HFF-Myc (cell line): ENCODE measurements around the gene SDK2.
"Not testable (repeated sequence)": the region's sequence is repeated elsewhere in the genome, so short reads cannot be mapped to it uniquely, and the experiment has no call there.

Experiments used
- DNase-seq: peaks from one replicate; pipeline ENCODE4 v3.0.0-alpha.2; 2011; ENCODE audit warnings: low read depth; ENCODE audit errors: extremely low read depth
- H3K4me3 ChIP-seq: replicated peaks from 2 replicates; pipeline ENCODE4 v1.5.1; 2011; ENCODE audit warnings: low read depth, mild to moderate bottlenecking, control low read depth, low read length
- CTCF ChIP-seq: IDR thresholded peaks from 2 replicates; pipeline ENCODE4 v1.5.1; 2012; ENCODE audit warnings: mild to moderate bottlenecking, low read depth, low read length, control low read depth; ENCODE audit errors: missing control alignments

Gene SDK2

GRCh38 chr17:73465130-73465952, 178.9 kb downstream of the SDK2 start:
- no peak for DNase-seq
- H3K4me3 ChIP-seq, result no peak overlapping the region
- TF ChIP-seq CTCF, result no peak

GRCh38 chr17:73464447-73464846, 179.8 kb downstream of the SDK2 start:
- no peak for TF ChIP-seq CTCF
- H3K4me3 ChIP-seq, result no peak overlapping the region
- DNase-seq, result no peak

GRCh38 chr17:73463821-73464220, 180.4 kb downstream of the SDK2 start:
- H3K4me3 ChIP-seq, result no peak overlapping the region
- TF ChIP-seq CTCF, result no peak
- no peak for DNase-seq

GRCh38 chr17:73462823-73463222, 181.4 kb downstream of the SDK2 start:
- no peak for DNase-seq
- H3K4me3 ChIP-seq, result no peak overlapping the region
- no peak for TF ChIP-seq CTCF

GRCh38 chr17:73459980-73460379, 184.3 kb downstream of the SDK2 start:
- no peak for DNase-seq
- no peak overlapping the region for H3K4me3 ChIP-seq
- TF ChIP-seq CTCF, result no peak

- no peak for DNase-seq
- no peak for TF ChIP-seq CTCF
- H3K4me3 ChIP-seq, result no peak overlapping the region
Measured at GRCh38 chr17:73455767-73456166, 188.5 kb downstream of the SDK2 start.

GRCh38 chr17:73455050-73455687, 189.1 kb downstream of the SDK2 start:
- no peak for DNase-seq
- no peak for TF ChIP-seq CTCF

GRCh38 chr17:73453494-73453893, 190.8 kb downstream of the SDK2 start:
- H3K4me3 ChIP-seq, result not testable (repeated sequence)

More at GRCh38 chr17:73455050-73455687, 189.1 kb downstream of the SDK2 start:
- no peak overlapping the region for H3K4me3 ChIP-seq

More at GRCh38 chr17:73453494-73453893, 190.8 kb downstream of the SDK2 start:
- DNase-seq, result not testable (repeated sequence)
